ENCODE measurements around the gene TNP2. TPM values are rescaled to one million over a fixed set of nuclear protein-coding genes. Genes with fewer than 3 reads are reported as not detected.
"Not testable (repeated sequence)": the region's sequence is repeated elsewhere in the genome, so short reads cannot be mapped to it uniquely, and the experiment has no call there.

Gene TNP2
- total RNA-seq, 2 experiments from 2014 or later: not detected

GRCh38 chr16:11298143-11298900, 29.2 kb upstream of the TNP2 start:
- no peak overlapping the region for H3K4me3 Mint-ChIP-seq
- no peaks in the 10 kb centered on the region for H3K36me3 Mint-ChIP-seq
- peaks cover 18% of the 10 kb centered on the region for H3K4me1 Mint-ChIP-seq (ENCODE audit: low read depth)
- H3K9me3 Mint-ChIP-seq: no peaks in the 10 kb centered on the region
- H3K27me3 Mint-ChIP-seq: peaks cover 1% of the 10 kb centered on the region
- intact Hi-C loops (cut with micrococcal nuclease): loop anchor here (5.0 kb wide), 1 partner anchor 36 kb away; no protein-coding TSS in a partner anchor
- peak overlapping the region; percentile 49 for H3K27ac Mint-ChIP-seq
- ChIA-PET POLR2A (interaction anchor here (0.7 to 1.7 kb wide), 3 partner anchors 40 to 55 kb away, joined by 3 to 5 read pairs (median 4); partner anchors contain the start of gene SOCS1), CTCF (interaction anchor here (0.6 to 3.3 kb wide), 5 partner anchors 28 to 334 kb away, joined by 3 to 11 read pairs (median 4); no protein-coding TSS in a partner anchor)
- DNase-seq: no peak

DNA sequence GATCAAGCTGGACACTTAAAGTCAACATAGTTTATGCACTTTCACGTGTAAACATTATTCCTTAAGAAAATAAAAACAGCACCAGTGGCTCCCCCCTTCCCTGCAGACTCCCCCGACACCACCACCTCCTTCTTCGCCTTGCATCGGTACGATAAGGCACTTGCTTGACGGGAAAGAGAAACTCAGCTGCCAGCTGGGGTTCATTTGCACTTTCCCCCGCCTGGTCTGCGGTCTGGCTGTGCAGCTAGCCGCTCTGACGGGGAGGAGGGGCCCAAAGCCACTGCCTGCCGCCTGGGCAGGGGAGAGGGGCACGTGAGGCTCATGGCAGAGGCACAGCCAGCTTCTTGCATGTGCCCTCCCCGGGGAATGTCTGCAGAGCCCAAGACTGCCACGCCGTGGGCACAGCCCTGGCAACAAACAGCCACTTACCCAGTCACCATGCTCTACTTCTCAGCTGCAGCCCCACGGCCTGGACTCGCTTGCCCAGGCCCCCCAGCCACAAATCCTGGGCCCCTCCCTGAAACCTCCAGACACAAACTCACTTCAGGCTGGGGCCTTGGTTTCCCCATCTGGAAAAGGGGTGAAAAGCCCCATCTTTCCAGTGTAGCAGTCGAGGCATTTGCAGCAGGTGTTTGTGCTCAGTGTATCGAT, 28.5 kb upstream of the TNP2 start:
- peak overlapping the region; percentile 49 for H3K4me3 Mint-ChIP-seq
- peak overlapping the region; percentile 49 for H3K27ac Mint-ChIP-seq
- DNase-seq: peak; percentile 82
- ChIA-PET POLR2A (interaction anchor here (0.7 to 1.7 kb wide), 4 partner anchors 34 to 56 kb away, joined by 3 to 5 read pairs (median 4); partner anchors contain the start of gene SOCS1), CTCF (interaction anchor here (0.6 to 3.3 kb wide), 6 partner anchors 28 to 334 kb away, joined by 3 to 11 read pairs (median 4); no protein-coding TSS in a partner anchor)
- H3K36me3 Mint-ChIP-seq: no peaks in the 10 kb centered on the region
- peaks cover 6% of the 10 kb centered on the region for H3K27me3 Mint-ChIP-seq
- intact Hi-C loops (cut with micrococcal nuclease): loop anchor here (5.0 kb wide), 1 partner anchor 35 kb away; no protein-coding TSS in a partner anchor
- peaks cover 18% of the 10 kb centered on the region for H3K4me1 Mint-ChIP-seq (ENCODE audit: low read depth)
- no peaks in the 10 kb centered on the region for H3K9me3 Mint-ChIP-seq

- CTCF ChIA-PET: interaction anchor here (0.8 to 3.3 kb wide), 4 partner anchors 34 to 333 kb away, joined by 3 to 11 read pairs (median 4); no protein-coding TSS in a partner anchor
- peak overlapping the region; percentile 49 for H3K4me3 Mint-ChIP-seq
These were observed 27.8 kb upstream of the TNP2 start for GRCh38 chr16:11296706-11297491.

GRCh38 chr16:11296351-11296705, 27.2 kb upstream of the TNP2 start:
- H3K4me1 Mint-ChIP-seq (ENCODE audit: low read depth): peaks cover 18% of the 10 kb centered on the region

More at GRCh38 chr16:11296706-11297491, 27.8 kb upstream of the TNP2 start:
- POLR2A ChIA-PET: interaction anchor here (0.7 to 1.4 kb wide), 3 partner anchors 33 to 57 kb away, joined by 3 to 4 read pairs (median 4); no protein-coding TSS in a partner anchor
- Mint-ChIP-seq H3K27me3 (peaks cover 6% of the 10 kb centered on the region), H3K4me1 (ENCODE audit: low read depth) (peaks cover 18% of the 10 kb centered on the region), H3K9me3 (no peaks in the 10 kb centered on the region), H3K27ac (peak overlapping the region; percentile 49), H3K36me3 (no peaks in the 10 kb centered on the region)
- DNase-seq: no peak
- intact Hi-C loops (cut with micrococcal nuclease): loop anchor here (5.0 kb wide), 1 partner anchor 35 kb away; no protein-coding TSS in a partner anchor

DNA sequence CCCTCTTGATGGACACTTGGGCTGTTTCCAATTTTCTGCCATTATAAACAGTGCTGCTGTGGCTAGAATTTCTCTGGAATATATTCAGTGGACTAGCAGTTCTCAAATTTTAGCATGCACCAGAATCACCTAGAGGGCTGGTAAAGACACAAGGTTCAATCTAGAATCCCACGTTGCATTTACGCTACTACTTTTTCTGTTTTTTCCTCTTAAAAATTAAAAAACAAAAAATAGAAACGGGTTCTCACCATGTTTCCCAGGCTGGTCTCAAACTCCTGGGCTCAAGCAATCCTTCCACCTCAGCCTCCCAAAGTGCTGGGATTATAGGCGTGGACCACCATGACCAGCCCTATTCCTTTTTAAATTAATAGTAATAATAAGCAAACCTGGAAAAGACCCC, 26.5 kb upstream of the TNP2 start:
- Mint-ChIP-seq H3K36me3 (no peaks in the 10 kb centered on the region), H3K27me3 (peaks cover 6% of the 10 kb centered on the region), H3K4me1 (ENCODE audit: low read depth) (peaks cover 18% of the 10 kb centered on the region), H3K4me3 (no peak overlapping the region), H3K9me3 (no peaks in the 10 kb centered on the region), H3K27ac (no peak overlapping the region)
- intact Hi-C loops (cut with micrococcal nuclease): loop anchor here (5.0 kb wide), 1 partner anchor 33 kb away; no protein-coding TSS in a partner anchor
- DNase-seq: no peak
- ChIA-PET CTCF (no interaction called here), POLR2A (no interaction called here)

More at GRCh38 chr16:11296351-11296705, 27.2 kb upstream of the TNP2 start:
- intact Hi-C loops (cut with micrococcal nuclease): loop anchor here (5.0 kb wide), 1 partner anchor 34 kb away; no protein-coding TSS in a partner anchor
- Mint-ChIP-seq H3K27ac (peak overlapping the region; percentile 33), H3K27me3 (peaks cover 6% of the 10 kb centered on the region), H3K9me3 (no peaks in the 10 kb centered on the region), H3K4me3 (no peak overlapping the region), H3K36me3 (no peaks in the 10 kb centered on the region)
- DNase-seq: no peak
- ChIA-PET CTCF (no interaction called here), POLR2A (interaction anchor here (1.4 kb wide), 1 partner anchor 32 kb away, joined by 4 read pairs; no protein-coding TSS in a partner anchor)

DNA sequence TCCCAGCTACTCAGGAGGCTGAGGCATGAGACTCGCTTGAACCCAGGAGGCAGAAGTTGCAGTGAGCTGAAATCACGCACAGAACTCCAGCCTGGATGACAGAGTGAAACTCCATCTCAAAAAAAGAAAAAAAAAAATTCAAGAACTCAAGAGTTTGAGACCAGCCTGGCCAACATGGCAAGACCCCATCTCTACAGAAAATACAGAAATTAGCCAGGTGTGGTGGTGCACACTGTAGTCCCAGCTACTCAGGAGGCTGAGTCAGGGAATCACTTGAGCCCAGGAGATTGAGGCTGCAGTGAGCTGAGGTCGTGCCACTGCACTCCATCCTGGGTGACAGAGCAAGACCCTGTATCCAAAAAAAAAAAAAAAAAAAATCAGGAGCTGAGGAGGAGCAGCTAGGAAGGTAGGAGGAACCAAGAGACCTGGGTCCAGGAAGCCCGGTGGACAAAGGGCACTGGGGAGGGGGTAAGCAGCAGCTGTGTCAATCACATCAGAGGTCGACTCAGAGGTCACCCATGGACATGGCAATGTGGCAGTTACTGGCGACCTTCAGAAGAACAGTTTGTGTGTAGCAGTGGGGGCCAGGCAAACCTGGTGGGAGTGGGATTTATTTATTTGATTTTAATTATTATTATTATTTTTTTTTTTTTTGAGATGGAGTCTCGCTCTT, 23.1 kb upstream of the TNP2 start:
- no peak overlapping the region for H3K4me3 Mint-ChIP-seq
- no peaks in the 10 kb centered on the region for H3K36me3 Mint-ChIP-seq
- DNase-seq: no peak
- CTCF ChIA-PET: interaction anchor here (0.8 kb wide), 1 partner anchor 328 kb away, joined by 3 read pairs; no protein-coding TSS in a partner anchor
- H3K4me1 Mint-ChIP-seq (ENCODE audit: low read depth): peaks cover 13% of the 10 kb centered on the region
- H3K9me3 Mint-ChIP-seq: no peaks in the 10 kb centered on the region
- intact Hi-C loops (cut with micrococcal nuclease): no loop called here
- POLR2A ChIA-PET: no interaction called here
- peaks cover 10% of the 10 kb centered on the region for H3K27me3 Mint-ChIP-seq
- H3K27ac Mint-ChIP-seq: no peak overlapping the region

DNA sequence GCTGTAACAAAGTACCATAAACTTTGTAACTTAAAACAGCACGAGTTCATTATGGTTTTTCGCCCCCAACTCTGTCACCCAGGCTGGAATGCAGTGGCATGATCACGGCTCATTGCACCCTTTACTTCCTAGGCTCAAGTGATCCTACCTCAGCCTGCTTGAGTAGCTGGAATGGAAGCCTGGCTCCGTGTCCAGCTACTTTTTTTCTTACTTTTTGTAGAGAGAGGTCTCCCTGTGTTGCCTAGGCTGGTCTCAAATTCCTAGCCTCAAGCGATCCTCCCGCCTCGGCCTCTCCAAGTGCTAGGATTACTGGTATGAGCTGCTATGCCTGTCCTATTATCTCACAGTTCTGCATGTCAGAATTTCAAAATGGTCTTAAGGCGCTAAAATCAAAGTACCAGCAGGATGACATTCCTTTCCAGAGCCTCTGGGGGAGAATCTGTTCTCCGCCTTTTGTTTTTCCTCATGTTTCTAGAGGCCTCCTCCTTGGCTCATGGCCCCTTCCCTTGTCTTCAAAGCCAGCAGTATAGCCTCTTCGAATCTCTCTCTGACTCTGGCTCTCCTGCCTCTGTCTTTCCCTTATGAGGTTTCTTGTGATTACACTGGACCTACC, 22.1 kb upstream of the TNP2 start:
- Mint-ChIP-seq H3K4me3 (no peak overlapping the region), H3K36me3 (no peaks in the 10 kb centered on the region), H3K27me3 (peaks cover 10% of the 10 kb centered on the region), H3K4me1 (ENCODE audit: low read depth) (peaks cover 10% of the 10 kb centered on the region), H3K9me3 (no peaks in the 10 kb centered on the region), H3K27ac (no peak overlapping the region)
- POLR2A ChIA-PET: no interaction called here
- intact Hi-C loops (cut with micrococcal nuclease): no loop called here
- CTCF ChIA-PET: interaction anchor here (0.8 kb wide), 1 partner anchor 327 kb away, joined by 3 read pairs; no protein-coding TSS in a partner anchor
- no peak for DNase-seq

DNA sequence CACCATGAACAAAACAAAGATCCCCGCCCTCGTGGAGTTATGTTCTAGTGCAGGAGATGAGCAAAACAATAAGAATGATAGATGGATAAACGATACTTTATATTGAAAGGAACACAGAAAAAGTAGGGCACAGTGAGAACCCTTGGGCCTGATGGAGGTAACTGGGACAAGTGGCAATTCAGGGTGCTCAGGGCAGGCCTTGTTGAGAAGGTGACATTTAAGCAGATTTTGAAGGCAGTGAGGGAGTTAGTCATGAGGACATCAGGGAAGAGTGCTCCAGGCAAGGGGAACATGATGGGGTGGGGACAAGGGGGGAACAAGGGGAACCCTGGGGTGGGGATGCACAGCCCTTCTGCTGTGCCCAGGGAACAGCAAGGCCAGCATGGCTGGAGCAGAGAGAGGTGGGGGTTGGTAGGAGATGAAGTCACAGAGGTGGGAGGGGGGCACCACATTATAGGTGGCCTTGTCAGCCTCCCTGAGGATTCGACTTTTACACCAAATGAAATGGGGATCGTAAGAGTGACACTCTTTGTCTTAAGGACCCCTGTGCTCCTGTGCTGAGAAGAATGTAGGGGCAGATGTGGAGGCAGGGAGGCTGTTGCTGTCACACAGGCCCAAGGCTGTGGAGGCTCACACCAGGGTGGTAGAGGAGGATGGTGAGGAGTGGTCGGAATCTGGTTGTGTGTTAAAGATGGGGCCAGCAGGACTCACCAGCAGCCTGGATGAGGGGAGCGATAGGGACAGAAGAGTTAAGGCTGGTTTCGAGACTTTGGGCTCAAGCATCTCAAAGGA, 21.2 kb upstream of the TNP2 start:
- H3K4me3 Mint-ChIP-seq: no peak overlapping the region
- no peak overlapping the region for H3K27ac Mint-ChIP-seq
- H3K27me3 Mint-ChIP-seq: peaks cover 10% of the 10 kb centered on the region
- intact Hi-C loops (cut with micrococcal nuclease): no loop called here
- ChIA-PET CTCF (no interaction called here), POLR2A (no interaction called here)
- H3K4me1 Mint-ChIP-seq (ENCODE audit: low read depth): peaks cover 19% of the 10 kb centered on the region
- no peaks in the 10 kb centered on the region for H3K9me3 Mint-ChIP-seq
- DNase-seq: no peak
- no peaks in the 10 kb centered on the region for H3K36me3 Mint-ChIP-seq

- H3K9me3 Mint-ChIP-seq; H3K36me3 Mint-ChIP-seq; H3K4me3 Mint-ChIP-seq; intact Hi-C loops (cut with micrococcal nuclease); CTCF ChIA-PET; DNase-seq; H3K27ac Mint-ChIP-seq; POLR2A ChIA-PET: not testable (repeated sequence)
- H3K27me3 Mint-ChIP-seq: peaks cover 10% of the 10 kb centered on the region
- H3K4me1 Mint-ChIP-seq (ENCODE audit: low read depth): peaks cover 20% of the 10 kb centered on the region
These were observed 20.6 kb upstream of the TNP2 start for GRCh38 chr16:11289696-11290095.

DNA sequence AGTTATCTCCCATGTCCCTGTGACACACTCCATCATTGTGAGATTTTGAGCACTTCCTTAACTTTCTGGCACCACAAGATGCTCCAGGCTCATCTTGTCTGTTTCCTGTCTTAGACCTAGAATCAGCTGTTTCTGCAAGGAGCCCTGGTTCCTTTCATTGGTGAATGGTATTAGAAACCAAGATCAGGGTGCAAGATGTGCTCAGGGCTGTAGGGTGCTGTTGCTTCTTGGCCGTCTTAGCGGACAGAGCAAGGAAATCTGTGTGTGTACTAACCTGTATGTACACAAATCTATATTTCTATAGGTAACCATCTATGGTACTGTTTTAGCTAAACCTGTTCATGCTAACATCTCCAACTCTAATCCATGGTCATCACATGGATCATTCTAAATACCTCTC, 20.1 kb upstream of the TNP2 start:
- no peak for DNase-seq
- no peak overlapping the region for H3K4me3 Mint-ChIP-seq
- peaks cover 20% of the 10 kb centered on the region for H3K4me1 Mint-ChIP-seq (ENCODE audit: low read depth)
- H3K27me3 Mint-ChIP-seq: peaks cover 10% of the 10 kb centered on the region
- ChIA-PET CTCF (no interaction called here), POLR2A (no interaction called here)
- H3K36me3 Mint-ChIP-seq: no peaks in the 10 kb centered on the region
- H3K27ac Mint-ChIP-seq: no peak overlapping the region
- intact Hi-C loops (cut with micrococcal nuclease): no loop called here
- no peaks in the 10 kb centered on the region for H3K9me3 Mint-ChIP-seq
